Thyroid gland (tissue), 4 donors: ENCODE results near the gene BLCAP.

ENCODE experiments used
- POLR2A ChIP-seq, 2 donors: fragments of 450-650 bp; IDR thresholded peaks; one replicate each; pipeline ENCODE4 v1.6.1; 2017; ENCODE audit warnings: antibody characterized with exemption in 2 of 2, mild to moderate bottlenecking in 2 of 2, moderate library complexity in 1 of 2
- TF ChIP-seq, protein P1 (sequence below), 6 experiments: fragments of 200-600 bp in 3 of 6; fragments of 450-650 bp in 3 of 6; sonication (generic) in 3 of 6; IDR thresholded peaks; one replicate each; pipeline ENCODE4 v1.5.1; 2016 to 2019; ENCODE audit warnings: antibody characterized with exemption in 6 of 6, mild to moderate bottlenecking in 2 of 6, inconsistent platforms in 1 of 6, moderate library complexity in 1 of 6

- TF ChIP-seq, protein P1, sequence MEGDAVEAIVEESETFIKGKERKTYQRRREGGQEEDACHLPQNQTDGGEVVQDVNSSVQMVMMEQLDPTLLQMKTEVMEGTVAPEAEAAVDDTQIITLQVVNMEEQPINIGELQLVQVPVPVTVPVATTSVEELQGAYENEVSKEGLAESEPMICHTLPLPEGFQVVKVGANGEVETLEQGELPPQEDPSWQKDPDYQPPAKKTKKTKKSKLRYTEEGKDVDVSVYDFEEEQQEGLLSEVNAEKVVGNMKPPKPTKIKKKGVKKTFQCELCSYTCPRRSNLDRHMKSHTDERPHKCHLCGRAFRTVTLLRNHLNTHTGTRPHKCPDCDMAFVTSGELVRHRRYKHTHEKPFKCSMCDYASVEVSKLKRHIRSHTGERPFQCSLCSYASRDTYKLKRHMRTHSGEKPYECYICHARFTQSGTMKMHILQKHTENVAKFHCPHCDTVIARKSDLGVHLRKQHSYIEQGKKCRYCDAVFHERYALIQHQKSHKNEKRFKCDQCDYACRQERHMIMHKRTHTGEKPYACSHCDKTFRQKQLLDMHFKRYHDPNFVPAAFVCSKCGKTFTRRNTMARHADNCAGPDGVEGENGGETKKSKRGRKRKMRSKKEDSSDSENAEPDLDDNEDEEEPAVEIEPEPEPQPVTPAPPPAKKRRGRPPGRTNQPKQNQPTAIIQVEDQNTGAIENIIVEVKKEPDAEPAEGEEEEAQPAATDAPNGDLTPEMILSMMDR (IDR thresholded peaks at IDR 0.05) = no peak
- no peak for TF ChIP-seq POLR2A (IDR thresholded peaks at IDR 0.05)
Measured at GRCh38 chr20:37473249-37474000, 54.3 kb downstream of the BLCAP start.
